Left forelimb (tissue), 1 donor: ENCODE results near the gene STARD8.

Experiments
- DNase-seq: peaks from one replicate; pipeline ENCODE4 v3.0.0-alpha.2; 2018; ENCODE audit warnings: low spot score

Gene STARD8

GRCh38 chrX:68690936-68691501 is 43.6 kb downstream of the STARD8 start:
- DNase-seq: no peak

GRCh38 chrX:68691921-68692320 is 44.5 kb downstream of the STARD8 start:
- DNase-seq: no peak

DNA sequence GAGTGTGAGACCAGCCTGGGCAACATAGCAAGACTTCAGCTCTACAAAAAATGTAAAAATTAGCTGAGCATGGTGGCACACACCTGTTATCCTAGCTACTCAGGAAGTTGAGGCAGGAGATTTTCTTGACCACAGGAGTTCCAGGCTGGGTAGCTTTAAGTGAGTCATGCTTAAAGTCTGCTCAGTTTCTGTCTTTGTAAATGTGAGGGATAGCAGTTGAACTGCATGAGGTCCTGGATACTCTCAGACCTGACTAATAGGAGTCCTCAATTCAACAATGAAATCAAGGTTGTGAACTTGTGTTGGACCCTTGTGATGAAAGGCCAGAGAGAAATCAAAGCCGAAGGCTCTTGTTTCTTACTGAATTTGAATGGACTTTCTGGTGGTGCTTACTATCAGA is 45.2 kb downstream of the STARD8 start:
- DNase-seq: no peak

DNA sequence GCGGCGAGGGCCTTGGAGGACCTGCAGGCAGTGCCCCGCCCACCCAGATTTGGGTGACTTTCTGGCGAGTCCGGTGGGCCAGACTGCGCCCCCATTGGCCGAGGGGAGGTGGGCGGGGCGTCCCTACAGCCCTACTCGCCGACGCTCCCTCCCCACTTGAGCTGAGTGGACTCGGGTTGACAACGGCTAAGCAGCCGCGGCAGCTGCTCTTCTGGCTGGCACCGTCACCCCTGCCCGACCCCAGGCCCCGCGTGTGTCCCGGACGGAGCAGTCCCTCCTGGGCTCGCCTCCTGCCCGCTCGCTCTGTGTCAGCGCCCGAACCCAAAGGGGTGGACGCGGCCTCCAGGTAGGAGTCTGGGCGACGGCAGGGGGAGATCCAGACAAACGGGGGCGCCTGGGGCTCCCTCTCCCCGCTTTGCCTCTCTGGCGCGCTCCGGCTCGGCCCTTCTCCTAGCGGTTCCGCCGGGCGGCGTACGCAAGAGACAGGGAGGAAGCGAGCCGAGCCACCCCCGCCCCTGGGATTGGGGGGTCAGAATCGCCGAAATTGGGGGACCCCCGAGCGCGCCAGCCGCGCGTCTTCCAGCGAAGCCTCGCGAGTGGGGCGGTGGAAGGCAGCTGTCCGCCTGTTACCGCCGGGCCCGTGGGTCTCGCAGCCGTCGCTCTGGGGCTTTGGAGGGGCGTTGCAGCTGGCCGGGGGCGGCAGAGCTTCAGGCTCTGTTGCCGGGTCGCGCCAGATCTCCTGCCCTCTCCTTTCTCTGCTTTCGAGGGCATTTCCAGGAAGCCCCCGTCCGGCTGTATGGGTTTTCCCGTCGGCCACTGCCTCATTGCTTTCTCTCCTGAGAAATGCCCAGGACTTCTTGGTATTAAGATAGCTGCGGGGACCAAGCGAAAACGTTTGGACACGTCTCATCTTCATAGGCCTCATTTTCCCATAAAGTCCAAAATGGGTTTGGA is 46.3 kb downstream of the STARD8 start:
- DNase-seq: peak; percentile 75

- DNase-seq: no peak
These were observed 47.2 kb downstream of the STARD8 start for GRCh38 chrX:68694435-68695205.

- DNase-seq: no peak
These were observed 47.9 kb downstream of the STARD8 start for GRCh38 chrX:68695206-68695845.

- DNase-seq: no peak
These were observed 49.0 kb downstream of the STARD8 start for GRCh38 chrX:68696267-68696990.

DNA sequence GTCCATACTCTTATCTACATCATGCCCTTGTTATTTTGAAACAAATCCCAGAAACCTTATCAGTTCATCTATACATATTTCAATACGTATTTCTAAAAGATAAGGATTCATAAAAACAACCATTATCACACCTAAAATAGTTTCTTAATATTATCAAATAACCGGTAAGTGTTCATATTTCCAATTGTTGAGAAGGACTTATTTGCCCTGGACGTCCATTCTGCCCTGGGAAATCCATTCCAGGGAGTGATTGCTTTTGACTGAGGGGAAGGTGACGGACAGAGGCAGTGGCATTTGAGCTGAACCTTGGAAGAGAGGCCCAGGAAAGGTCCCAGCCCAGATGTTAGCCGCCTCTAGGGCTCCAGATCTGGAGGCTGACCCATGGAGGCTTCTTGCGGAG is 49.6 kb downstream of the STARD8 start:
- DNase-seq: no peak

DNA sequence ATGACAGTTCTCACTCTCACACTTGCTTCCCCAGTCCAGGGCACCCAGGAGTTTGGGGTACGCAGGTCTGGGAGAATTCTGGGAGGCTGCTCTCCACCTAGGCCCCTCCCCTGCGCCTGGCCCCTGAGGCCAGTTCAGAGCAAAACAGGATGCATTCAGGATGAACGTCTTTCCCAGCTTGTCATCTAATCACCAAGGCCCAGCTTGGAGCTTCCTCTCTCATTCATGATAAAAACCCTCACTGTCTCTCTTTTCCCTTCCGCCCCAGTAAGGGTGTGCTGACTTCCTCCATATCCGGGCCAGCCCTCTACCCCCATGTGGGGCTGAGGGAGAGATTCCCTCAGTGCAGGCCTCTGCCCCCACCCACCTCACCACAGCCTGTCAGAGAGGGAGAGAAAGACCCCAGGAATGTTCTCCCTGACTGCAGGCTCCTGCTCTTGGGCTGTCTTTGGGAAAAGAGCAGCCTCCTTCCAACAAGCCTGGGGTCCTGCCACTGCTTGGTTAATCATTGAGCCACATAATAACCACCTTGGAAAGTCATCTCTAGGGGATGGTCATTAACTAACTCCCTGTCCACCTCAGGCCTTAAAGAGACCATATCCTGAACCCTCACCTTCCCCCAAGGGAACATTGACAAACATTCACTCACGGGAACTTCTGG is 50.1 kb downstream of the STARD8 start:
- DNase-seq: no peak

DNA sequence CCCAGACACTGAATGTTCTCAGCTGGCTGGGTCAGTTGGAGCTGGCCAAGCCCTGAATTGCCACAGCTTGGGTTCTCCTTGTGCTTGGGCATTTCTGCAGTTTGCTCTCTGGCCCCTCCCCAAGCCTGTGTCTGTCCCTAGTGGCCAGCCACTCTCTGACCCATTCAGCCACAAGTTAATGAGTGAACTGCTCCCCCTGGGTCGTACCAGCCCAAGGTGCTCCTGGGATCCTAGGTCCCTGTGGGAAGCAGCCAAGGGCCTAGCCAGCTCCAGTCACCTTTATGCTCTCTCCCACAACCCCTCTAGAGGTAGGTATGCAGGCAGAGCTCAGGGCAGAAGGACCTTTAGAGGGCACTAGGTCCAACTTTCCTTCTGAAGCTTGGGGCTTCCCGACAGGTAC is 51.5 kb downstream of the STARD8 start:
- DNase-seq: no peak

- no peak for DNase-seq
These were observed 52.7 kb downstream of the STARD8 start for GRCh38 chrX:68699960-68700746.

DNA sequence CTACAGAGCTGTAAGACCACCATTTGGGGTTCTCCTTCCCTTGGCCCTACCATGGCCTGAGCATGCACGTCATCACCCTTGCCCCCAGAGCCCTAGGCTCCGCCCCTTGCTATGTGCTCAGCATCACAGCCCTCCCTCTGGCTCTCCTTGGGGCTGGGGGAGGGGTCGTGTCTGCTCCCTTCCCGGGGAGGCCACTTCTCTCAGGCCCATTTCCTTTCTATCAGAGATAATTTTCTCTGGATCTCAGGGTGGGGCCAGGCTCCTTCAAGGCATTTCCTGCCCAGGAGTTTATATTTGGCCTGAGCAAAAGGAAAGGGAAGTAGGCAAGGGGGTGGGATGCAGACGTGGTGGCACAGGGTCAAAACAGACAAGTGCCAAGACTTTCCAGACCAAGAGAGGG is 55.9 kb downstream of the STARD8 start:
- no peak for DNase-seq

DNA sequence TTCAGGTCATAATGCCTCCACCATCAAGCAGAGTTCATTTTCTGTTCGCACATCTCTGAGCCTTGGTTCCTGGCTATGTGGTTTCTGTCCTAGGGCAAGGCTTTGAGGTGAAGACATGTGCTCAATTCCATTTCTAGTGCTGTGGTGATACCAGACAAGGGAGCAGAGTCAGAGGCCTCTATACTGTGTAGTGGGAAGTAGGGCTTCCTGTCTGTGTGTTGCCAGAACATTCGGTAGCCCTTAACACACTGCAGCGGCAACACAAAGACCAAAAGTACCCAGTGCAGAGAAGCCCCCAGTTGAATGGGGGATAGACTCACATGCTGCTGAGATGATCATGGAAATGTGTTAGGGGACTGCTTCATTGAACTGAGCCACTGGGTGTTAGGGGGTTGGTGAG is 56.4 kb downstream of the STARD8 start:
- DNase-seq: no peak

DNA sequence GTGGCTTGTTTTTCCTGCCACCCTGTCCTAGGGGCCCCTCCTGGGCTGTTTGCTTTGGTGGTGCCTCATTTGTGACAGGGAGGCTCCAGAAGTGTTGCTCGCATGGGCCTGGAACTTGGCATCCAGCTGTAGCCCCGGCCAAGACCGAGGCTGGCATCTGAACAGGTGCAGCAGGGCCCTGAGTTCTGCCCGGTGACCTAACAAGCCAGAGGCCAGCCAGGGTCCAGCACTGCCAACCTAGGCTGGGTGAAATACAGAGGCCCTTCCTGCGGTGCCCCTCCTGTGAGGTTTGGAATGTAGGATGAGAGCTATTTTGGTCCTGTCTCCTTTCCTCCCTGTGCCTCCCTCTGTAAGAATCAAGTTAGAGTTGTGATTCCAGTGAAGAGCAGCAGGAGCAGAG is 58.5 kb downstream of the STARD8 start:
- DNase-seq: no peak

DNA sequence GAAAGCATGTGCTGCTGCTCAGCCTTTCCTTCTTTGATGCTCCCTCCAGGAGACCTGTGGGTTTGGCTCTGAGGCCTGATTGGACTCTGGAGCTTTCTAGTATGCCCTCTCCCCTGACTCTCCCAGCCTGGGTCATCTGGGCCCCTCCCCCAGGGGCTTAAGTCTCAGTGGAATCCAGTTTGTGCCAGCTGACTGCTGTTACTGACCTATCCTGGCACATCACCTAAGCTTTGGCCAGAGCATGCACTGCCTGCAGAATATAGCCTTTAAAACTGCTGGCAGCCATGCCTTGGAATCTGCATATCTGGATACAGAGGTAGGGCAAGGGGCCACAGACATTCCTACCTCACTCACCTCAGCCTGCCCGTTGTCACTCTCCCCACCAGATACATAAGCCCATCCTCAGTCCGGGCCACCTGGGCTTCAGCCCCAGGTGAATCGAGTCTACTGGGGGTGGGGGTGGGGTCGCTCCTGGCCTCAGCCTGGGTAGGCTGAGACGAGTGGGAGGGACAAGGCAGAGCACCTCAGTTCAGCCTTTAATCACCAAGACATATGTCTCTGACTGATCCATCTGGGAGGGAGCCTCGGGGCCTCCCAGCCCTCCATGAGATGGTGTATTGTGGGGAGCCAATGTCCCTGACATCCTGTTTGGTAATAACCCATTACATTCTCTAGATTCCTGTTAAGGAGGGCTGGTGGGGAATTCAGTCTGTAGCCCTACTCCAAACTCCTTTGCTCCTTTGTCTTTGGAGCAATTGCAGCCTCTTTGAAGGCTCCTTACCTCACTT is 61.2 kb downstream of the STARD8 start:
- no peak for DNase-seq

DNA sequence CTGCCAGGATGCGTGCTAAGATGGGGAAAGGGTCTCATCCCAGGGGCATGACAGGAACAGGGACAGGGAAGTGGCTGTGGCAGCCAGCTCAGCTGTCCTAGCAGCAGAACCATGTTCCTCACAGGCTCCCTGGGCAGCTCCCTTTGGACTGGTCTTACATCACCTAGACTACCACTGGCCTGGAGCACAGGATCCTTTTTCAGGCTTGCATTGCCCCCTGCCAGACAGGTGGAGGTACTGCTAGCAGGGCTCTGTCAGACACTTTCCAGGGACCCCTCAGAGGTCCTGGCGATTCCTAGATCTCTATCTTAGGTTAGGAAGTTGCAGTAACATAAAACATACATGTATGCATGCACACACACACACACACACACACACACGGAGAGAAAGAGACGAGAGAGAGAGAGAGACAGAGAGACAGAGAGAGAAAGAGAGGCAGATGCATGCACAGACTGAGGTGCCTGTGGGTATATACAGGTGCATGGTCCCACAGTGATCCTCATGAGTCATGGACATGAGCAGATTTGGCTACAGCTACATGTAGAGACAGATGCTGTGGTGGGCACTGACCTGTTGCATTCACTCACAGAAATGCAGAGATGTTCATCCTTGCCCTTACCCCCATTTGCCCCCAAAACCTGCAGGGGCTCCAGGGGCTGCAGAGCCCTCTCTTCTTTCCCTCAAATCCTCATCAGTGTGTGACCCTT is 63.6 kb downstream of the STARD8 start:
- no peak for DNase-seq

DNA sequence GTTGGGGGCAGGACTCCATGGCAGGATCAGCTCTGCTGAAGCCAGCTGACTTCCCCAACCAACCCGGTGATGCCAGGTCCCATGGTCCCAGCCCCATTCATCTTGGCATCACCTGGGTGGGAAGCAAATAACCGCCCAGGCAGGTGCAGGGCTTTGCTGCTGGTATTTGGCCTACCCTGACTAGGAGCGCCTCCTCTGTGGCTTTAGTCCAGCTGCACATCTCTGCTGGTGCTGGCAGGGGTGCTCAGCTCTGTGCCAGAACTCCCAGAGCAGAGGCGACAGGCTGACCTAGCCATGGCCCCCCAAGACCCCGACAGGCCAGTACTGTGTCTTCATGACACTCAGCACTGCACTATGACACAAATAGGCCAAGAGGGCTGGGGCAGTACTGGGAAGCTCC is 64.4 kb downstream of the STARD8 start:
- no peak for DNase-seq

- DNase-seq: no peak
These were observed 67.4 kb downstream of the STARD8 start for GRCh38 chrX:68714856-68715255.

GRCh38 chrX:68717196-68717595 is 69.7 kb downstream of the STARD8 start:
- DNase-seq: no peak
